Islet precursor cell (in vitro differentiated cells): ENCODE measurements around the gene PDE4D.
A peak's percentile ranks its signal among the peaks of the same experiment; 100 is the strongest.

Experiments
- DNase-seq: peaks from one replicate; pipeline ENCODE4 v3.0.0-alpha.2; 2018

The PDE4D gene

GRCh38 chr5:59049095-59049494 lies 844.4 kb downstream of the PDE4D start:
- no peak for DNase-seq

GRCh38 chr5:59042201-59043055 lies 851.1 kb downstream of the PDE4D start:
- no peak for DNase-seq

- DNase-seq: no peak
Measured at GRCh38 chr5:59041355-59041754, 852.2 kb downstream of the PDE4D start.

- no peak for DNase-seq
Measured at GRCh38 chr5:59040804-59041201, 852.7 kb downstream of the PDE4D start.

- no peak for DNase-seq
Measured at GRCh38 chr5:59040024-59040803, 853.3 kb downstream of the PDE4D start.

- DNase-seq: peak; percentile 87
Measured at GRCh38 chr5:59039296-59040023, 854.1 kb downstream of the PDE4D start.

GRCh38 chr5:59038798-59039295 lies 854.7 kb downstream of the PDE4D start:
- DNase-seq: no peak

GRCh38 chr5:59037941-59038797 lies 855.4 kb downstream of the PDE4D start:
- no peak for DNase-seq

GRCh38 chr5:59037453-59037852 lies 856.1 kb downstream of the PDE4D start:
- no peak for DNase-seq

GRCh38 chr5:59037041-59037440 lies 856.5 kb downstream of the PDE4D start:
- DNase-seq: no peak

GRCh38 chr5:59036274-59036961 lies 857.1 kb downstream of the PDE4D start:
- no peak for DNase-seq

GRCh38 chr5:59035681-59036080 lies 857.8 kb downstream of the PDE4D start:
- DNase-seq: no peak

GRCh38 chr5:59034498-59035186 lies 858.9 kb downstream of the PDE4D start:
- no peak for DNase-seq

GRCh38 chr5:59027145-59027907 lies 866.2 kb downstream of the PDE4D start:
- no peak for DNase-seq

- peak; percentile 88 for DNase-seq
Measured at GRCh38 chr5:59025734-59026133, 867.8 kb downstream of the PDE4D start.

GRCh38 chr5:59021837-59022514 lies 871.5 kb downstream of the PDE4D start:
- DNase-seq: no peak

- DNase-seq: no peak
Measured at GRCh38 chr5:59021286-59021673, 872.2 kb downstream of the PDE4D start.

GRCh38 chr5:59020611-59021285 lies 872.8 kb downstream of the PDE4D start:
- DNase-seq: peak; percentile 80

GRCh38 chr5:59019078-59019477 lies 874.4 kb downstream of the PDE4D start:
- no peak for DNase-seq
